HG03095 (cell line): Measurements from ENCODE around the gene USP6NL.
"Not testable (repeated sequence)": the region's sequence is repeated elsewhere in the genome, so short reads cannot be mapped to it uniquely, and the experiment has no call there.

Source experiments
- ATAC-seq: cut with Tn5 transposase; IDR thresholded peaks from one replicate; pipeline ENCODE4 v1.9.1; 2021; ENCODE audit warnings: moderate library complexity; ENCODE audit not compliant: unreplicated experiment

The USP6NL gene

GRCh38 chr10:11448545-11449244 lies 162.8 kb downstream of the USP6NL start:
- ATAC-seq: peak; percentile 85

- ATAC-seq: peak; percentile 60
Observed at GRCh38 chr10:11448190-11448544, 163.3 kb downstream of the USP6NL start.

GRCh38 chr10:11447586-11447985 lies 163.9 kb downstream of the USP6NL start:
- no peak for ATAC-seq

GRCh38 chr10:11446864-11447263 lies 164.6 kb downstream of the USP6NL start:
- ATAC-seq: no peak

GRCh38 chr10:11446133-11446532 lies 165.3 kb downstream of the USP6NL start:
- no peak for ATAC-seq

GRCh38 chr10:11444531-11445228 lies 166.8 kb downstream of the USP6NL start:
- ATAC-seq: no peak

GRCh38 chr10:11444155-11444530 lies 167.3 kb downstream of the USP6NL start:
- ATAC-seq: no peak

GRCh38 chr10:11443468-11444154 lies 167.8 kb downstream of the USP6NL start:
- no peak for ATAC-seq

- ATAC-seq: no peak
Observed at GRCh38 chr10:11442001-11442773, 169.3 kb downstream of the USP6NL start.

GRCh38 chr10:11441151-11441535 lies 170.3 kb downstream of the USP6NL start:
- no peak for ATAC-seq

- peak; percentile 43 for ATAC-seq
Observed at GRCh38 chr10:11440250-11441150, 170.9 kb downstream of the USP6NL start.

GRCh38 chr10:11439523-11440053 lies 171.9 kb downstream of the USP6NL start:
- ATAC-seq: no peak

- ATAC-seq: no peak
Observed at GRCh38 chr10:11437391-11438142, 173.9 kb downstream of the USP6NL start.

GRCh38 chr10:11436445-11436844 lies 175.0 kb downstream of the USP6NL start:
- not testable (repeated sequence) for ATAC-seq

- ATAC-seq: no peak
Observed at GRCh38 chr10:11435581-11435981, 175.9 kb downstream of the USP6NL start.

- ATAC-seq: no peak
Observed at GRCh38 chr10:11434324-11434723, 177.1 kb downstream of the USP6NL start.

GRCh38 chr10:11433657-11434056 lies 177.8 kb downstream of the USP6NL start:
- ATAC-seq: no peak

- ATAC-seq: no peak
Observed at GRCh38 chr10:11431216-11431555, 180.3 kb downstream of the USP6NL start.

- no peak for ATAC-seq
Observed at GRCh38 chr10:11430421-11431215, 180.8 kb downstream of the USP6NL start.
